Testis (tissue), 3 donors: ENCODE measurements around the gene KATNAL2. TPM values are rescaled to one million over a fixed set of nuclear protein-coding genes. Genes with fewer than 3 reads are reported as not detected.

Experiments
- DNase-seq: peaks from one replicate; pipeline ENCODE4 v3.0.0-alpha.2; 2019
- H3K27ac ChIP-seq, 2 donors: fragments of 200-600 bp; sonication (generic); one replicate each; pipeline ENCODE4 v1.5.1; 2019
- H3K27me3 ChIP-seq: fragments of 200-600 bp; sonication (generic); one replicate; pipeline ENCODE4 v1.5.1; 2019
- H3K36me3 ChIP-seq: fragments of 200-600 bp; sonication (generic); one replicate; pipeline ENCODE4 v1.5.1; 2017; ENCODE audit warnings: low read depth; ENCODE audit errors: missing control alignments
- H3K4me1 ChIP-seq: fragments of 200-600 bp; sonication (generic); one replicate; pipeline ENCODE4 v1.5.1; 2019
- H3K4me3 ChIP-seq, 2 donors: fragments of 200-600 bp; sonication (generic); one replicate each; pipeline ENCODE4 v1.5.1; 2017 to 2019
- H3K9me3 ChIP-seq: fragments of 200-600 bp; sonication (generic); one replicate; pipeline ENCODE4 v1.5.1; 2017
- CTCF ChIP-seq, 3 experiments: fragments of 450-650 bp in 2 of 3; fragments of 200-600 bp in 1 of 3; sonication (generic) in 1 of 3; IDR thresholded peaks; one replicate each; pipeline ENCODE4 v1.5.1; 2016 to 2019; ENCODE audit warnings: antibody characterized with exemption in 3 of 3, mild to moderate bottlenecking in 2 of 3, moderate library complexity in 1 of 3
- POLR2A ChIP-seq: fragments of 450-650 bp; IDR thresholded peaks from one replicate; pipeline ENCODE4 v1.6.1; 2017; ENCODE audit warnings: antibody characterized with exemption, mild to moderate bottlenecking, moderate library complexity
- WGBS, 2 donors: methylation state at CpG; one replicate each; pipeline ENCODE4 v1.1.5; 2018; 5-methylcytosine and 5-hydroxymethylcytosine counted together
- intact Hi-C: fragments of 100-400 bp; cut with DNase I; formaldehyde crosslinking; loops from one replicate; pipeline ENCODE4 v1.15.1; 2023; ENCODE audit warnings: low total_unique reads
- polyA plus RNA-seq: library from polyadenylated mRNA; stranded (reverse); fragments of 350-450 nt; fragmentation: Illumina TruSeq; extraction: RNeasy Lipid Tissue Mini Kit (QIAGEN cat#74804); gene quantifications from one replicate; pipeline ENCODE4 v1.2.3, GENCODE V29; 2014; ENCODE audit warnings: low read depth, low replicate concordance; ENCODE audit not compliant: insufficient read depth
- total RNA-seq, 2 donors: library from RNA; depleted of rRNA; stranded (reverse); fragments of >200 nt; gene quantifications; one replicate each; pipeline ENCODE4 v1.2.3, GENCODE V29; 2016

KATNAL2 gene
- total and polyA plus RNA-seq, 3 donors from 2014 or later = 17.5 to 36.8 (median 36.2) TPM

DNA sequence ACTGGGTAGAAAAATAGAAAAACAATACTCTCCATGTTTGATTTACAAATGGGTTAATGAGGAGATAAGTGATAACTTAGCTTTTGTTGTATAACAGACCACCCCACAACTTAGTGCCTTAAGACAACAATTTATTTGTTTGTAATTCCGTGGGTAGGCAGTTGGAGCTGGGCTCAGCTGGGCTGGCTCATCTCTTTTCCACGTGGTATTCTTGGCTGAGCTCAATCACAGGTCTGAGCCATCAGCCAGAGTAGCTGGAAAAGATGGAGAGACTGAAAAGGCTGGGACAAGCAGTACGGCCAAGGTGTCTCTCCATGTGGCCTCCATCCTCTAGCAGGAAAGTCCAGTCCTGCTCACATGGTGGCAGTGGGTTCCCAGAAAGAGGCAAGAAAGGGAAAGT is 150.2 kb downstream of the KATNAL2 start:
- TF ChIP-seq CTCF (IDR thresholded peaks at IDR 0.05) = no peak
- no peak for TF ChIP-seq POLR2A
- H3K4me1 ChIP-seq = no peaks in the 10 kb centered on the region
- H3K27me3 ChIP-seq = no peaks in the 10 kb centered on the region
- no peaks in the 10 kb centered on the region for H3K9me3 ChIP-seq
- no peaks in the 10 kb centered on the region for H3K36me3 ChIP-seq
- intact Hi-C loops = no loop called here
- no peak for DNase-seq
- H3K4me3 ChIP-seq = no peak overlapping the region
- H3K27ac ChIP-seq = no peak overlapping the region
- 63 to 69% methylated on average over 3 of the region's 3 CpGs for WGBS, 2 donors

- Histone ChIP-seq H3K4me3 (no peak overlapping the region), H3K27ac (no peak overlapping the region), H3K36me3 (no peaks in the 10 kb centered on the region), H3K4me1 (no peaks in the 10 kb centered on the region), H3K27me3 (no peaks in the 10 kb centered on the region), H3K9me3 (no peaks in the 10 kb centered on the region)
- no peak for DNase-seq
- 50 to 52% methylated on average over 13 of the region's 13 CpGs for WGBS, 2 donors
- TF ChIP-seq POLR2A = no peak
- no peak for TF ChIP-seq CTCF (IDR thresholded peaks at IDR 0.05)
- intact Hi-C loops = no loop called here
Observed at GRCh38 chr18:47075098-47075883, 157.9 kb downstream of the KATNAL2 start.

GRCh38 chr18:47077111-47077510 is 159.7 kb downstream of the KATNAL2 start:
- intact Hi-C loops = no loop called here
- Histone ChIP-seq H3K36me3 (no peaks in the 10 kb centered on the region), H3K9me3 (no peaks in the 10 kb centered on the region), H3K4me1 (no peaks in the 10 kb centered on the region), H3K27me3 (no peaks in the 10 kb centered on the region), H3K4me3 (no peak overlapping the region), H3K27ac (no peak overlapping the region)
- no peak for DNase-seq
- WGBS, 2 donors = 84 to 85% methylated on average over 7 of the region's 7 CpGs
- TF ChIP-seq POLR2A (no peak), CTCF (IDR thresholded peaks at IDR 0.05) (no peak)

- H3K27me3 ChIP-seq = no peaks in the 10 kb centered on the region
- no peaks in the 10 kb centered on the region for H3K36me3 ChIP-seq
- intact Hi-C loops = no loop called here
- H3K4me3 ChIP-seq = no peak overlapping the region
- TF ChIP-seq CTCF (IDR thresholded peaks at IDR 0.05) (no peak), POLR2A (no peak)
- H3K4me1 ChIP-seq = no peaks in the 10 kb centered on the region
- no peaks in the 10 kb centered on the region for H3K9me3 ChIP-seq
- no peak for DNase-seq
- H3K27ac ChIP-seq = no peak overlapping the region
- WGBS, 2 donors = 89 to 95% methylated on average over 2 of the region's 2 CpGs
Observed at GRCh38 chr18:47080872-47081271, 163.5 kb downstream of the KATNAL2 start.

GRCh38 chr18:47081578-47081977 is 164.2 kb downstream of the KATNAL2 start:
- Histone ChIP-seq H3K4me1 (no peaks in the 10 kb centered on the region), H3K4me3 (no peak overlapping the region), H3K36me3 (no peaks in the 10 kb centered on the region), H3K9me3 (no peaks in the 10 kb centered on the region), H3K27me3 (no peaks in the 10 kb centered on the region), H3K27ac (no peak overlapping the region)
- TF ChIP-seq POLR2A (no peak), CTCF (IDR thresholded peaks at IDR 0.05) (no peak)
- intact Hi-C loops = no loop called here
- no peak for DNase-seq
- 80 to 93% methylated on average over 2 of the region's 2 CpGs for WGBS, 2 donors
